Effector memory CD8-positive, alpha-beta T cell (primary cell): Measurements from ENCODE around the gene OPTC.
"Not testable (repeated sequence)": the region's sequence is repeated elsewhere in the genome, so short reads cannot be mapped to it uniquely, and the experiment has no call there.

Experiments
- ATAC-seq: fragments of 150-1000 bp; cut with Tn5 transposase; replicated peaks from 2 replicates; pipeline ENCODE4 v1.10.0; 2021; ENCODE audit warnings: mild to moderate bottlenecking, moderate library complexity
- DNase-seq, 3 experiments: peaks; one replicate each; pipeline ENCODE4 v3.0.0; 2021
- H3K27ac Mint-ChIP-seq, 2 donors: one replicate each; pipeline ENCODE4 v1.8.0; 2022; ENCODE audit warnings: mild to moderate bottlenecking in 2 of 2, mixed read lengths in 2 of 2, moderate library complexity in 2 of 2
- H3K27me3 Mint-ChIP-seq, 2 donors: one replicate each; pipeline ENCODE4 v1.8.0; 2022; ENCODE audit warnings: mixed read lengths in 2 of 2
- H3K36me3 Mint-ChIP-seq: one replicate; pipeline ENCODE4 v1.8.0; 2022; ENCODE audit warnings: mild to moderate bottlenecking, moderate library complexity, mixed read lengths; ENCODE audit not compliant: insufficient read depth
- H3K4me1 Mint-ChIP-seq, 2 donors: one replicate each; pipeline ENCODE4 v1.8.0; 2022; ENCODE audit warnings: low read depth in 2 of 2, mixed read lengths in 2 of 2
- H3K4me3 Mint-ChIP-seq, 2 donors: one replicate each; pipeline ENCODE4 v1.8.0; 2022; ENCODE audit warnings: mild to moderate bottlenecking in 2 of 2, mixed read lengths in 2 of 2, moderate library complexity in 2 of 2
- H3K9me3 Mint-ChIP-seq, 2 donors: one replicate each; pipeline ENCODE4 v1.8.0; 2022; ENCODE audit warnings: mixed read lengths in 2 of 2
- total RNA-seq, 9 experiments: gene quantifications; one replicate each; lab custom pipeline; 2026; lab: John Stamatoyannopoulos, UW

Gene OPTC, protein sequence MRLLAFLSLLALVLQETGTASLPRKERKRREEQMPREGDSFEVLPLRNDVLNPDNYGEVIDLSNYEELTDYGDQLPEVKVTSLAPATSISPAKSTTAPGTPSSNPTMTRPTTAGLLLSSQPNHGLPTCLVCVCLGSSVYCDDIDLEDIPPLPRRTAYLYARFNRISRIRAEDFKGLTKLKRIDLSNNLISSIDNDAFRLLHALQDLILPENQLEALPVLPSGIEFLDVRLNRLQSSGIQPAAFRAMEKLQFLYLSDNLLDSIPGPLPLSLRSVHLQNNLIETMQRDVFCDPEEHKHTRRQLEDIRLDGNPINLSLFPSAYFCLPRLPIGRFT
- 0 reads per million in 9 experiments for total RNA-seq

- Mint-ChIP-seq H3K27me3 (peaks cover 37 to 42% of the 10 kb centered on the region in 2 donors), H3K36me3 (no peaks in the 10 kb centered on the region), H3K9me3 (no peaks in the 10 kb centered on the region), H3K4me3 (no peak within 1 kb of the TSS), H3K4me1 (no peaks in the 10 kb centered on the region), H3K27ac (no peak within 1 kb of the TSS)
- ATAC-seq: no peak
- DNase-seq: no peak
Measured at GRCh38 chr1:203493901-203494300, at the start of gene OPTC. Gene OPTC, plus strand, starts transcription at chr1:203494153. Its CDS starts 1,853 bp downstream, at chr1:203496006.

- H3K27me3 Mint-ChIP-seq: peaks cover 44 to 63% of the 10 kb centered on the region in 2 donors
- no peak overlapping the region for H3K4me3 Mint-ChIP-seq
- H3K36me3 Mint-ChIP-seq: no peaks in the 10 kb centered on the region
- DNase-seq: no peak
- no peak overlapping the region for H3K27ac Mint-ChIP-seq
- ATAC-seq: no peak
- H3K4me1 Mint-ChIP-seq: no peaks in the 10 kb centered on the region
- no peaks in the 10 kb centered on the region for H3K9me3 Mint-ChIP-seq
Measured at GRCh38 chr1:203444171-203444576, 49.8 kb upstream of the OPTC start.

GRCh38 chr1:203447151-203447550 is 46.8 kb upstream of the OPTC start:
- Mint-ChIP-seq H3K36me3 (no peaks in the 10 kb centered on the region), H3K27ac (no peak overlapping the region), H3K27me3 (peaks cover 58 to 65% of the 10 kb centered on the region in 2 donors), H3K4me1 (no peaks in the 10 kb centered on the region), H3K9me3 (no peaks in the 10 kb centered on the region), H3K4me3 (no peak overlapping the region)
- no peak for ATAC-seq
- no peak for DNase-seq

DNA sequence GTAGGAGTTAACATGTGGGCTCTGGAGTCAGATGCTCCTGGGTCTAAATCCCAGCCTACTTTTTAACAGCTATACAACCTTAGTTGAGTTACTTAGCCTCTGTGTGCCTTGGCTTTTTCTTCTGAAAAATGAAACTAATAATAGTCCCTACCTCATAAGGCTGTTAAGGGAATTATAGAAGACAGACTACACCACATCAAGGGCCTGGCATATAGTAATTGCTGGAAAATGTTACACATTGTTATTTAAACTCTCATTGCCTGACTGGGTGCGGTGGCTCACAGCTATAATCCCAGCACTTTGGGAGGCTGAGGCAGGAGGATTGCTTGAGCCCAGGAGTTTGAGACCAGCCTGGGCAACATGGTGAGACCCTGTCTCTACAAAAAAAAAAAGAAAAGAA is 46.4 kb upstream of the OPTC start:
- not testable (repeated sequence) for H3K4me1 Mint-ChIP-seq, H3K4me3 Mint-ChIP-seq, H3K9me3 Mint-ChIP-seq, H3K36me3 Mint-ChIP-seq, ATAC-seq, DNase-seq, H3K27ac Mint-ChIP-seq
- peaks cover 58 to 67% of the 10 kb centered on the region in 2 donors for H3K27me3 Mint-ChIP-seq

GRCh38 chr1:203448521-203449061 is 45.4 kb upstream of the OPTC start:
- no peak overlapping the region for H3K27ac Mint-ChIP-seq
- no peaks in the 10 kb centered on the region for H3K9me3 Mint-ChIP-seq
- H3K36me3 Mint-ChIP-seq: no peaks in the 10 kb centered on the region
- DNase-seq (no peak), ATAC-seq (no peak)
- H3K27me3 Mint-ChIP-seq: peaks cover 58 to 67% of the 10 kb centered on the region in 2 donors
- no peaks in the 10 kb centered on the region for H3K4me1 Mint-ChIP-seq
- no peak overlapping the region for H3K4me3 Mint-ChIP-seq

GRCh38 chr1:203450001-203450400 is 44.0 kb upstream of the OPTC start:
- Mint-ChIP-seq H3K4me3 (no peak overlapping the region), H3K27ac (no peak overlapping the region), H3K36me3 (no peaks in the 10 kb centered on the region), H3K4me1 (no peaks in the 10 kb centered on the region), H3K9me3 (no peaks in the 10 kb centered on the region), H3K27me3 (peaks cover 59 to 75% of the 10 kb centered on the region in 2 donors)
- DNase-seq: no peak
- no peak for ATAC-seq

- ATAC-seq: no peak
- no peaks in the 10 kb centered on the region for H3K36me3 Mint-ChIP-seq
- DNase-seq: no peak
- no peaks in the 10 kb centered on the region for H3K9me3 Mint-ChIP-seq
- H3K4me3 Mint-ChIP-seq: no peak overlapping the region
- H3K27me3 Mint-ChIP-seq: peaks cover 65 to 76% of the 10 kb centered on the region in 2 donors
- H3K27ac Mint-ChIP-seq: no peak overlapping the region
- no peaks in the 10 kb centered on the region for H3K4me1 Mint-ChIP-seq
Measured at GRCh38 chr1:203450479-203451149, 43.3 kb upstream of the OPTC start.

DNA sequence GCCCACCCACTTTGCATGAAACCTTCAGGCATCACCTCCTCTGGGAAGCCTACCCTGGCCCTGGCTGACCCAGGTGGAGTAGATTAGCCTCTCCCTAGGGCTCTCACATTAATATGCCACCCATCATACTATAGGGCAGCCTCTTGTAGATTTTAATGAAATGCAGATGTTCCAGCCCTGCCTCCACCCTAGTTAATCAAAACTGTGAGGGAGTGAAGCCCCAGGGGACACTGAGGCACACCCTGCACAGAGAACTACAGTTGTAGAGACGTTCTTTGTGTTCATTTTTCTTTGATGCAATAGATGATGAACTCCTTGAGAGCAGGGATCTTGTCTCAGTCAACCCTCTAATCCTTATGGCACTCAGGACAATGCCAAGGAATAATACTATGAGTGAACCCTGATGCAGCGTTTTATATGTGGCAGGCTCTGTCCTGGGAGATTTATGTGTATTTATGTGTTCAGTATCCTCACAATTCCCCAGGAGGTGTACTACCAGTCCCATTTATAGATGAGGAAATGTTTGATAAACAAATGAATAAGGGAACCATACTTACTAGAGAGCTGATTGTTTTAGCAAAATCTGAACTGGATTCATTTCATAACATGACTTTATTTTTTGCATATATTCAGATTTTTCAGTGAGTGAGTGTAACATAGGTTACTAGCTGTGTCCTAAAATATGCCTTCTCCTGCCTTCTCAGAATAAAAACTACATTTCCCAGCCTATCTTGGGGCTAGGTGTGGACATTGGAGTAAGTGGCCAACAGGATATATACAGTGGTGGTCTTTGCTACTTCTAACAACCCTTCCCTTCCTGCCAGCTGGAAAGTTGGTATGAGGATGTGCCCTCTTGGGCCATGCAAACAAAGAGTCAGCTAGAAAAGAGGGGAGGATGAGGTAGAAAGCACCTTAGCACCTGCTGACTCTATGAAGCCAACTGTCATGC is 41.8 kb upstream of the OPTC start:
- H3K4me3 Mint-ChIP-seq: no peak overlapping the region
- DNase-seq (no peak), ATAC-seq (no peak)
- no peak overlapping the region for H3K27ac Mint-ChIP-seq
- peaks cover 65 to 80% of the 10 kb centered on the region in 2 donors for H3K27me3 Mint-ChIP-seq
- no peaks in the 10 kb centered on the region for H3K36me3 Mint-ChIP-seq
- H3K4me1 Mint-ChIP-seq: no peaks in the 10 kb centered on the region
- no peaks in the 10 kb centered on the region for H3K9me3 Mint-ChIP-seq

DNA sequence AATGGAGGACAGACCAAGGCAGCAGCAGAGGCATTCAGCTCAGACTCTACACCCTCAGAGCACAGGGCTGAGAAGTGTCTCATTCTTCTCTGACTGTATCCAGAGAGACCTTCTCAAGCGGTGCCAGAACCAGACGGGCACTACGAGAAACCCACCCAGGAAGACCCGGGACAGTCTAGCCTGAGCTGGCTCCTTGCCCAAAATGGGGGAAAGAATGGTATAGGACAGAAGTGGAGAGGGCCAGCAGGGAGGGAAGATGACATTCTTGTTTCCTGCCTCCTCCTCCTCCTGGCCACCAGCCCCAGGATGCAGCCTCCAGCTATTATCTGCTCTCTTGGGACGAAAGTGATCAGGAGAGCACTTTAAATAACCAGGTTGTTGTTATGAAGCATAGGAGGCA is 40.9 kb upstream of the OPTC start:
- no peak overlapping the region for H3K4me3 Mint-ChIP-seq
- peaks cover 66 to 80% of the 10 kb centered on the region in 2 donors for H3K27me3 Mint-ChIP-seq
- ATAC-seq (no peak), DNase-seq (no peak)
- H3K9me3 Mint-ChIP-seq: no peaks in the 10 kb centered on the region
- H3K36me3 Mint-ChIP-seq: peaks cover 3% of the 10 kb centered on the region
- H3K4me1 Mint-ChIP-seq: no peaks in the 10 kb centered on the region
- H3K27ac Mint-ChIP-seq: no peak overlapping the region

DNA sequence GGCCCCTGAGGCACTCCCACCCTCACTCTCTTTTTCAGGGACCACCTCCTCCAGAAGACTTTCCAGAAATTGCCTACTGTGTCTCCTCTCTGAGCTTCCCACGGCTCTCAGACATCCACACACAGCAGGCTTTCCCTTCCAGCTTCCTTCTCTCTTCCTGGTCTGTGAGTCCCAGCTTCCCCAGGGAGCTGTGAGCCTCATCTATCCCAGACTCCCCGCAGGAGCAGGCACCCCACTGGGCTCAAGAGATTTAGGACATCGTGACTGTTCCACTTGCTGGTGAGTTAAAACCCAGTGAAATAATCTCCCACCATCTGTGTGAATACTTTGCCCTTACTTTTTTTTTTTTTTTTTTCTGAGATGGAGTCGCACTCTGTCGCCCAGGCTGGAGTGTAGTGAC is 40.3 kb upstream of the OPTC start:
- no peak for DNase-seq
- Mint-ChIP-seq H3K27me3 (peaks cover 70 to 77% of the 10 kb centered on the region in 2 donors), H3K4me1 (no peaks in the 10 kb centered on the region), H3K4me3 (no peak overlapping the region), H3K9me3 (no peaks in the 10 kb centered on the region), H3K27ac (no peak overlapping the region), H3K36me3 (peaks cover 3% of the 10 kb centered on the region)
- no peak for ATAC-seq

- peaks cover 3% of the 10 kb centered on the region for H3K36me3 Mint-ChIP-seq
- H3K27ac Mint-ChIP-seq: no peak overlapping the region
- H3K9me3 Mint-ChIP-seq: no peaks in the 10 kb centered on the region
- ATAC-seq (no peak), DNase-seq (no peak)
- no peak overlapping the region for H3K4me3 Mint-ChIP-seq
- peaks cover 73 to 74% of the 10 kb centered on the region in 2 donors for H3K27me3 Mint-ChIP-seq
- H3K4me1 Mint-ChIP-seq: no peaks in the 10 kb centered on the region
Measured at GRCh38 chr1:203454986-203455471, 38.9 kb upstream of the OPTC start.

DNA sequence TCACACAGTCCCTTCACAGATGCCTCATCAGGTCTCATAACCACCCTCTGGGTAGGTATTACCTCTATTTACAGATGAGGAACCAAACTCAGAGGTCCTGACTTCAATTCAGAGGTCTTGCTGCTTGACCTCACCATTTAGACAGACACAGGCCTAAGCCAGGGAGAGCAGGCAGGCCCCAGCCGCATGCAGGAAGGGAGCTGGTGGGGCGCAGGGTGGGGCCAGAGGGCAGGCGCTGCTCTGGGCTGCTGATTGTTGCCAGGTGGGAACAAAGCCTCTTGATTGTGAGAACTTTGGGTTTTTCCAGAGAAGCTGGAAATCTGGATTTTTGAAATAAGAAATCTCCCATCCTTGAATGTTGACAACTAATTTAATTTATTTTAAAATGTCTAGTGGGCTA is 38.2 kb upstream of the OPTC start:
- Mint-ChIP-seq H3K27ac (no peak overlapping the region), H3K36me3 (peaks cover 3% of the 10 kb centered on the region), H3K9me3 (no peaks in the 10 kb centered on the region), H3K27me3 (peaks cover 73 to 75% of the 10 kb centered on the region in 2 donors), H3K4me3 (no peak overlapping the region), H3K4me1 (no peaks in the 10 kb centered on the region)
- no peak for ATAC-seq
- no peak for DNase-seq

- Mint-ChIP-seq H3K27me3 (peaks cover 73% of the 10 kb centered on the region in 2 donors), H3K4me1 (no peaks in the 10 kb centered on the region), H3K36me3 (peaks cover 3% of the 10 kb centered on the region), H3K4me3 (no peak overlapping the region), H3K9me3 (no peaks in the 10 kb centered on the region), H3K27ac (no peak overlapping the region)
- DNase-seq (no peak), ATAC-seq (no peak)
Measured at GRCh38 chr1:203456577-203456976, 37.4 kb upstream of the OPTC start.
